Glutamatergic neuron (in vitro differentiated cells): ENCODE results near the gene MX1. TPM values are rescaled to one million over a fixed set of nuclear protein-coding genes. Genes with fewer than 3 reads are reported as not detected.

Experiments
- DNase-seq: peaks from one replicate; pipeline ENCODE4 v3.0.0; 2022
- H3K27ac Mint-ChIP-seq: one replicate; pipeline ENCODE4 v1.8.0; 2020; ENCODE audit warnings: mild to moderate bottlenecking, mixed read lengths, inconsistent platforms; ENCODE audit not compliant: unreplicated experiment
- H3K27me3 Mint-ChIP-seq: one replicate; pipeline ENCODE4 v1.8.0; 2020; ENCODE audit warnings: mild to moderate bottlenecking, moderate library complexity, mixed read lengths, inconsistent platforms; ENCODE audit not compliant: unreplicated experiment
- H3K36me3 Mint-ChIP-seq: one replicate; pipeline ENCODE4 v1.8.0; 2020; ENCODE audit warnings: mild to moderate bottlenecking, mixed read lengths, inconsistent platforms; ENCODE audit not compliant: unreplicated experiment
- H3K4me1 Mint-ChIP-seq: one replicate; pipeline ENCODE4 v1.8.0; 2020; ENCODE audit warnings: mild to moderate bottlenecking, low read depth, mixed read lengths, inconsistent platforms; ENCODE audit not compliant: unreplicated experiment
- H3K4me3 Mint-ChIP-seq: one replicate; pipeline ENCODE4 v1.8.0; 2020; ENCODE audit warnings: mild to moderate bottlenecking, mixed read lengths, inconsistent platforms; ENCODE audit not compliant: unreplicated experiment
- H3K9me3 Mint-ChIP-seq: one replicate; pipeline ENCODE4 v1.8.0; 2020; ENCODE audit warnings: mild to moderate bottlenecking, moderate library complexity, mixed read lengths, inconsistent platforms; ENCODE audit not compliant: unreplicated experiment
- CTCF ChIP-seq: fragments of 200-600 bp; sonication (generic); IDR thresholded peaks from one replicate; pipeline ENCODE4 v1.5.0; 2021; ENCODE audit not compliant: partially characterized antibody, unreplicated experiment
- total RNA-seq: library from RNA; stranded (reverse); fragmentation: NEBNext Ultra II Directional; extraction: Animal tissue kit (Norgen Biotek cat#: 25700); gene quantifications from one replicate; pipeline ENCODE4 v1.2.1, GENCODE V29; 2021; ENCODE audit not compliant: unreplicated experiment

Gene MX1
- total RNA-seq, 1 donor from 2014 or later, result 1.5 TPM

GRCh38 chr21:41445465-41445862, 19.4 kb downstream of the MX1 start:
- peaks cover 2% of the 10 kb centered on the region for H3K27me3 Mint-ChIP-seq
- H3K36me3 Mint-ChIP-seq, result no peaks in the 10 kb centered on the region
- no peak for DNase-seq
- no peak for TF ChIP-seq CTCF
- no peak overlapping the region for H3K4me3 Mint-ChIP-seq
- no peaks in the 10 kb centered on the region for H3K4me1 Mint-ChIP-seq
- no peak overlapping the region for H3K27ac Mint-ChIP-seq
- peaks cover 1% of the 10 kb centered on the region for H3K9me3 Mint-ChIP-seq

GRCh38 chr21:41446586-41446985, 20.5 kb downstream of the MX1 start:
- Mint-ChIP-seq H3K4me1 (no peaks in the 10 kb centered on the region), H3K4me3 (no peak overlapping the region), H3K36me3 (no peaks in the 10 kb centered on the region), H3K9me3 (peaks cover 1% of the 10 kb centered on the region), H3K27me3 (peaks cover 2% of the 10 kb centered on the region), H3K27ac (no peak overlapping the region)
- DNase-seq, result no peak
- TF ChIP-seq CTCF, result no peak

- peaks cover 2% of the 10 kb centered on the region for H3K27me3 Mint-ChIP-seq
- no peak overlapping the region for H3K4me3 Mint-ChIP-seq
- H3K27ac Mint-ChIP-seq, result no peak overlapping the region
- DNase-seq, result no peak
- H3K36me3 Mint-ChIP-seq, result no peaks in the 10 kb centered on the region
- peaks cover 1% of the 10 kb centered on the region for H3K9me3 Mint-ChIP-seq
- no peaks in the 10 kb centered on the region for H3K4me1 Mint-ChIP-seq
- TF ChIP-seq CTCF, result no peak
These were observed 21.3 kb downstream of the MX1 start for GRCh38 chr21:41447356-41447755.

- DNase-seq, result no peak
- Mint-ChIP-seq H3K9me3 (peaks cover 1% of the 10 kb centered on the region), H3K4me1 (no peaks in the 10 kb centered on the region), H3K36me3 (no peaks in the 10 kb centered on the region), H3K27ac (no peak overlapping the region), H3K4me3 (no peak overlapping the region), H3K27me3 (peaks cover 2% of the 10 kb centered on the region)
- no peak for TF ChIP-seq CTCF
These were observed 23.6 kb downstream of the MX1 start for GRCh38 chr21:41449613-41450012.

- no peaks in the 10 kb centered on the region for H3K9me3 Mint-ChIP-seq
- no peaks in the 10 kb centered on the region for H3K36me3 Mint-ChIP-seq
- no peak for DNase-seq
- H3K27ac Mint-ChIP-seq, result no peak overlapping the region
- no peaks in the 10 kb centered on the region for H3K4me1 Mint-ChIP-seq
- TF ChIP-seq CTCF, result no peak
- H3K4me3 Mint-ChIP-seq, result no peak overlapping the region
- H3K27me3 Mint-ChIP-seq, result peaks cover 2% of the 10 kb centered on the region
These were observed 26.0 kb downstream of the MX1 start for GRCh38 chr21:41451753-41452676.
